HG03159 (cell line): Measurements from ENCODE around the gene RMI1.

ENCODE experiments used
- ATAC-seq: cut with Tn5 transposase; IDR thresholded peaks from one replicate; pipeline ENCODE4 v1.9.1; 2021; ENCODE audit warnings: mild to moderate bottlenecking, moderate library complexity; ENCODE audit not compliant: unreplicated experiment

The RMI1 gene

DNA sequence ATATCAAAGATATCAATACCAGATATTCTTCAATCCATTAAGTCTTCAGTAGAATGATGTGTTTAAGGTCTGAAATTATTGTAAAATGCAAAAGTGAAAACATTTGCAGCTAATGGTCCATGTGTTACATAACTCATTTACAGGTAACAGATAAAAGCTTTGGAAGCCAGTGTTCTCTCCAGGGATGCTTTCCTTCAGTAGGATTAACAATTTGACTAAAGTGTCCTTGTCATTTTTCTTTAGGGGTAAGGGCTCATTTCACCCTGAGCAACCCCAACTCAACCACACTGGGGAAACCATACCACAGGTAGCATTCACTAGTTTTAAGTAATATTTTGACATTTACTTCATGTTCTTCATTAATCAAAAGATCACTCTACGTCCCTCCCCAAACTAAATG is 13.5 kb upstream of the RMI1 start:
- ATAC-seq: no peak

DNA sequence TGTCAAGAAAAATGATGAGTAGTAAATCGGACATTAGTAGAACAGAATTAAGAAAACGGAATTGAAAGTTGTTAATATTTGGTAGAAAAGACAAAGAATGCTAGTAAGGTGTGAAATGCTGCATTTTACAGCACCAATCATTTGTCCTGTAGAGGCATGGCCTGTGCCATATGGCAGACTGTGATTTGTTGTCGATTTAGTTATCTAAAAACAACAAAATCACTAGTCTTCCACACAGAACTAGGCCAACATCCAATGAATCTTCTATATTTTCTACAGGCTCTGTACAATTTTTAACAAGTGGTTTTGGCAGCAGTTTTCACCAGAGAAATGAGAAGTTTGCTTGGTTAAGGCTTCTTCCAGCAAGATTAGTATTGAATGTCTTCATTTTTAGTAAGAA is 11.0 kb upstream of the RMI1 start:
- ATAC-seq: no peak

DNA sequence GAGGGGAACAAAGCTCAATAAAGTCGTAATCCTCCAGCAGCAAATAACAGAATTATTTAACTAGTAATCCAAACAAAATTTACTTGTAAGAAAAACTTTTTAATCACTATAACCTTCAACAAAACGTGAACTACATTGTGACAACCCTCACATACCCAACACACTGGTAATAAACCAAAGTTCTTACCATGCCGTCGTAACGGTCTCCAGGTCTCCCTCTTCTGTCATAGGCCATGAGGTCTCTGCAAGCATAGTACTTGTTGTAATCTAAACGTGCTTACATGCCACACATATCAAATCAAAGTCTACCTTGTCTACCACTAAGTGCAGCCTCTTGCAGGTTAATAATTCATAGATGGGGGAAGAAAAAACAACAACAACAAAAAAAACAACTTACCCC is 9.1 kb upstream of the RMI1 start:
- ATAC-seq: no peak

DNA sequence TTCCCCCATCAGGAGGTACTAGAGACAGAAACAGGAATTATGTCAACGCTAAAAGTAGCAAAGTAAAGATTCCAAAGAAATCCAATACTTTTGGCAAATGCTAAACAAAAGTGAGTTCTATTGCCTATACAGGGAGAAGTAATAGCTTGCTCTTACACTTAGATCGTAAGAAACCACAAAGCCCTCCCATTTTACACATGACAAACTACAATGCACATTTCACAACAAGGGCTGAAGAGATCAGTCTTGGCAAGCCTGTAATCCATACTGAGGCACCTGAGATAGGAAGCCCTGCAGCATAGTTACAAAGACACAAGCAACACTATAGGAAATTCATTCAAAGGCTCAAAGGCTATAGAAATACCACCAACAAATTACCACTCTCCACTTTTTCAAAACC is 8.3 kb upstream of the RMI1 start:
- ATAC-seq: no peak

DNA sequence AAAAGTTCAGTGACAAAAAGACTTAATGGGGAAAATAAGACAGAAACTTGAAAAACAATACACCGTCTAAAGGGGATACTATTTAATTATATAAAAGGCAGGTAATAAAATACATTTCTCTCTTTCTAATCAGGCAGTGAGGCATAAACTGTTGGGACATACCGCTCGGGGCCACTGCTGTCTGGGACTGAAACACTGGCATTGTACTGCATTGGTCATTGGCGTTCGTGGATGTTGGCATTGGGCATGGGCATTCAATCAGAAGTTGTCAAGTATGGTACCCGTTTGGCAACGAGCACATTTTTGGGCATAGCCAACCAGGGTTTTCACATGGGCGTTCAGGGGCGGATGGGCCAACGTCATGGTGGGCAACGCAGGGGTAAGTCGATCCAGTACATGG is 5.3 kb upstream of the RMI1 start:
- no peak for ATAC-seq

DNA sequence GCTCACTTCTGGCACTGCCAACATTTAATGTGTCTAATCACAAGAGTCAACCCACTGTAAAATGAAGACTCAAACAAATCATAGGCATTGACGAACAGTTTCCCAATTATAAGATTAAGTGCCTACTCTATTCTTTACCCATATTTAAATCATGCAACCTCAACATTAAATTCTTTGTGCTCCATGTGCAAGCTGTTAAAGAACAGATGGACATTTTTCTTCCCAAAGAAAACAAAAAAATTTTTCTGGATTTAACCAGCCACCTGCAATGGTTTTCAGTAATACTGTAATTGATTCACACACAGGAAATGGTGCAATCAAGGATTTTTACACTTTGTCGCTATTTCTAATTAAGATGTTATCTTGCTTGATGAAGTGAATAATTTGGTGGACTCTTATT is 4.2 kb upstream of the RMI1 start:
- ATAC-seq: no peak

DNA sequence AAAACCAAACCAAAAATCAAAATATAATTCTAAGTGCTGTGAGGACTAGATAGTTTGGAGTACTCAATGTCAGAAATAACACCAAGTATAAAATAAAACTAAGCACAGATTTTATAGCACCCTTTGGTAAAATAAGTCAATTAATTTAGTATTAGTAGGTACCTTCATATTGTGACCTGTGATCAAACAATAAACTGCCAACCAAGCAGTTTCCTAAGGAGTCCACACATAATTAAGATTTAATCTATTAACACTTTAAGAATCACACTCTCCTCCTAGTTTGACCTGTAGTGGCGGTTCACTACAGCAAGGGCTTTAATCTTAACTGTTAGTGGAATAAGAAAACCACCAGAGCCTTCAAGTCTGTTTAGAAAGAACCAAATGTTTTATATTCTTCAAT is 3.4 kb upstream of the RMI1 start:
- no peak for ATAC-seq

DNA sequence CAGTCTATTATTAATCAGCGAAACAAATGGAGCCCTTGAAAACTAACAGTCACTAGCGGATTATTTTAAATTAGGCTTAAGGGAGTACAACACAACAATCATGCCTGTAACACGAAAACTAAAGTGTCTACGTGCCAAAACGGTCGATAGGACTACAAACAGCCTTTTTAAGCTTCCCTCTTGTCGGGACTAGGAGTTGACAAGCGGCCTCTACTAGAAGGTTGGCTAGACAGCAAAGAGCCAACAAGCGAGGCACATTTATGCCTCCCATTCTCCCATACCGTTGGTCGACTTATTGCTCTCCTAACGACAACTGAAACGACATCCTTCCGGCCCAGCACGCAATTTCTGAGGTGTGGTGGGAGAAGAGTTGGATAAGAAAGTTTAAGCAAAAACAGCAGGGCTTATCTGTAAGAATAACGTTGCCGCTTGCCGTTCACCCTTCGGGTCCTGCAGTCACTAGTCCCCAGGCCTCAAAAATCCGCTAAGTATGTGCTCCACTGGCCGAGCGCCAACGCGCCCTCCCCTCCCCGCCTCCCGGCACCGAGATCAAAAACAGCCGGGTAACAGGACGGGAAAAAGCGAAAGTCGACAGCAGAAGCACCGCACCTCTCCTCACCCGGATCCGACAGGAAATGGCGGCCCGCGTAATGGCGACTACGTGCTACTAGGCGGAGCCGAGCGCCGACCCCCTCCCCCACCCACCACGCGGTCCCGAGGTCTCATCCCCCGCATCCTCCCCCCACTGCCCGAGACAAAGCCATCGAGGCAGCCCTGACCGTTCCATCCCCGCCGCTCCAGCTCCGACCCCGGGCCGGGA is 1.4 kb upstream of the RMI1 start:
- ATAC-seq: peak; percentile 24

DNA sequence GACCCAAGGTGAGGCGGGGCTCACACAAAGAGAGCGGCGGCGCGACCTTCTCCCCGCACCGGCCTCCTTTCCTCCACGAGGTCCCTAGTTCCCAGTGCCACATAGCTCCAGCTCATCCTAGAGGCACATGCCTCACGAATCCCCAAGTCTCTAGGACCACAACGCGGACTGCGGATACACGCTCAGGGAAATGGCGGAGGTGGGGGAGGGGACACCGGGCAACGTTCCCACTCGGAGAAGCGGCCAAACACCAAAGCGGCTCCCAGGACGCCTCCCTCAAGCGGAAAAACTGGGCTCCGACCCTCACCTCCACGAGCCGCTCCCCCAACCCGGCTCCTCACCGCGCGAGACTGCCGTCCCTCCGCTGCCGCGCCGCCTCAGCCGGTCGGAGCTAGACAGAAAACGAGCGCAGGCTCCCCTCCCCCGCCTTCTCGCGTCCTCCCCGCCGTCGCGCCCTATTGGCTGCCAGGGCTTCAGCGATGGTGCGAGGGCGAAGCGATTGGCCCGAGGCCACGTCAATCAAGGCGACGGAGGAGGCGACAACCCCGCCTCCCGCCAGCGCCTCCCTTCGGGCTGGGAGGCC is 702 bp upstream of the RMI1 start, which contains the start of gene HNRNPK:
HNRNPK (minus strand) TSS at position 404 of the 583 bp plus-strand sequence. CDS start 1,963 bp downstream, outside the sequence.
- peak; percentile 80 for ATAC-seq

DNA sequence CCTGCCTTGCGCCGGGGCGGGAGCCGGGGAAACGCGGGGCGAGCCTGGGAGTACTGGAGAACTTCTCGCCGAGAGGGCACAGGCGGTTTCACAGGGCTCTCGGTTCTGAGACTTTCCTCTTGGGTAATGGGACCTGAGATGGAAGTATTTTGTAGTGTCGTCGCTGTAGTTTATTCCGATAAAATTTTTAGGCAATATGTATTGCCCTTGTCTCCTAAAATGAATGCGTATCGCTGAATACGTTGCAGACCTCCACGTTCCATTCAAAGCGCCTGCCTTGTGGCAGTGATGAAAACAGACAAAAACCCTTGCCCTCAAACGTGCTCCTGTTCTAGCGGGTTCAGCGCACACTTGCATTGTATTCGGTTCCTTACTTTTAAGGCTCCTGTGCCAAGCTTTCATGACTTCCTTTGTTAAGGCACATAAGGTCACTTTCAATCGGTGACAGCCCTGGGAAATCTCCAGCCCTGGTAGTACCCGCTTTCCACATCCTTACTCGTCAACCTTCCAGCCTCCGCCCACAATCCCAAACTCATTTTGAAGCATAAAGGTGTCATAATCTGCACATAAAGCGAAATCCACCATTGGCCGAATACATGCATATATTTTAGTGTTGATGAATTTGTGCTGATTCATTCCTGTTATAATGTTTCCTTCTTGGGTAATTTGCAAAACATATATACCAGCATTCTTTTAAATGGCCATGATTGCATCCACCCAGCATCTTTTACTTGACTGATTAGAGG is 694 bp downstream of the RMI1 start:
- ATAC-seq: peak; percentile 5

DNA sequence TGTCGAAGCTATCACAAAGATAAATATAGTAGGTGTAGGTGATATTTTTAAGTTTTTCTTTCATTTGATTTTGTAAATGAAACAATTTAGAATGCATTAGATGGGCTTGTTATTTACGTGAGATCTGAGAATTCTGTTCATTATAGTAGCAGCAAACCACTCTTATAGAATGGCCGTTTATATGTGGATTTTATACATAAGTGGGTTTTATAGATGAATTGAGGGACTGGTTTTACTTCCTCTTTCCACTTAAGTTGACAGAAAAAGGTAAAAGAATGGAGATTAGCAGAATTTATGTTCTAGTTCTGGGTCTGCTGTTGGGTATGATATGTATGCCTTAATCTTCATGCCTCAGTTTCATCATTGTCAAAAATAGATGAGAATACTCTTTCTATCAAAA is 5.6 kb downstream of the RMI1 start:
- ATAC-seq: no peak

DNA sequence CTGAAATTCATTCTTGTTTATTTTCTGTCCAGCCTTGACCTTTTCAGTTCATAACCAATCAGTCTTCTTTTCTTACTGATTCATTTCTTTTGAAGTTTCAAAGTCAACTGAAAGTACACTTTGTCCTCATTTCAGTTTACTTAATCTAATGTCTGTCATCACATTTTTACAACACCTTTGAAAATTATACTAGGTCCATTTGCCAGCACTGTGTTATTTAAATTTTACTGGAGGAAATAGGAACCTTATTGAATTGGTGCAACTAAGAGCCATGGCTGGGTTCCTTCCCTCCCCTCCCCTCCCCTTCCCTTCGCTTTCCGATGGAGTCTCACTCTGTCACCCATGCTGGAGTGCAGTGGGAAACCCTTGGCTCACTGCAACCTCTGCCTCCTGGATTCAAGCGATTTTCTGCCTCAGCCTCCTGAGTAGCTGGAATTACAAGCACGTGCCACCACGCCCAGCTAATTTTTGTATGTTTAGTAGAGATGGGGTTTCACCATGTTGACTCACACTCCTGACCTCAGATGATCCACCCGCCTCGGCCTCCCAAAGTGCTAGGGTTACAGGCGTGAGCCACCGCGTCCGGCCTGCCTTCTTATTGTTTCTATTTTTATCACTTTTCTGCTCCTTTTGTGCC is 6.3 kb downstream of the RMI1 start:
- no peak for ATAC-seq

DNA sequence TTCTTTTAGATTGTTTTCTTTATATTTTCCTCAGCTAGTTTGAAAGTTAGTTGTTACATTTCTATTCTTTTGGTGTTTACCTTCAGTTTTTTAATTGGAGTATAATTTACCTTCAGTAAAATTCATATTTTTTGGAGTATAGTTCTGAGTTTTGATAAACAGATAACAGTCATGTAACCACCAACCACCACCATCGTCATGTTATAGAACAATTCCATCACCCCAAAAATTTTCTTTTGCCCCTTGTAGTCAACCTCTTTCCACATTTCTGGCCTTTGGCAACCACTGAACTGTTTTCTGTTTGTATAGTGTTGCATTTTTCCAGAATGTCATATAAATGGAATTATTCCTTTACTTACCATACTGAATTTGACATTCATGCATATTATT is 6.8 kb downstream of the RMI1 start:
- no peak for ATAC-seq

DNA sequence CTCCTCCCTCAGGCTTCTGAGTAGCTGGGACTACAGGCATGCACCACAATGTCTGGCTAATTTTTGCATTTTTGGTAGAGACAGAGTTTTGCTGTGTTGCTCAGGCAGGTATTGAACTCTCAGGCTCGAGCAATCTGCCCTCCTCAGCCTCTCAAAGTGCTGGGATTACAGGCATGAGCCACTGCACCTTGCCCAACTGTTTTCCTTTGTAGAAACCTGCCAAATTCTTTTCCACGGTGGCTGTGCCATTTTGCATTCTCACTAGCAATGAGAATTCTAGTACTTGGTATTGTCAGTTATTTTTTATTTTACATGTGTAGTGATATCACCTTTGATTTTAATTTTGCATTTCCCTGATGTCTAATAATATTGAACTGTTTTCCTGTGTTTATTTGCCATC is 7.8 kb downstream of the RMI1 start:
- no peak for ATAC-seq

DNA sequence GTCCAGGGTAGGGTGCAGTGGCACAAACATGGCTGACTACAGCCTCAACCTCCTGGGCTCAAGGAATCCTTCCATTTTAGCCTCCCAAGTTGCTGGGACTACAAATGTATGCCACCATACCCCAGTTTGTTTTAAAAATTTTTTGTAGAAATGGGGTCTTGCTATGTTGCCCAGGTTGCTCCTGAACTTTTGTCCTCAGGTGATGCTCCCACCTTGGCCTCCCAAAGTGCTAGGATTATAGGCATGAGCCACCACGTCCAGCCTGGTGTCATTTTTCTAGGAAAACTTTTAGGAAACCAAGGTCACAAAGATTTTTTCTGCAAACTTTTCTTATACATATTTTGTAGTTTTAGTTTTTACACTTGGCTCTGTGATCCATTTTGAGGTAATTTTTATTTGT is 10.8 kb downstream of the RMI1 start:
- no peak for ATAC-seq

DNA sequence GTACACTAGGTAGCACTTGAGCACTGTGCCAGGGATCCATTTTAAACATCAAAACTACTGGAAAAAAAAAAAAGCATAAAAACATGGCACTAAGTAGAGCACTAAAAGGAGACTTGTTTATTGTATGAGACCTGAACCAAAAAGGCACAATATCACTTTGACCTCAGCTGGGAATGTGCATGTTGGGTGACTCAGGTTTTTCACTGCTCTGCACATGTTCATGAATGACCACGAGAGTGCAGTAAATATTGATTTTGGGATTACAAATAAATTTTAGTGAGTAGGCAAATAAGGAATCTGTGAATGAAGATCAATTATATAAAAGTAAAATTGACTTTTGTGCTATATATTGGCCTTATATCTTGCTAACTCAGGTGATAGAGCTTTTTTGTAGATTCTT is 11.8 kb downstream of the RMI1 start:
- ATAC-seq: no peak

DNA sequence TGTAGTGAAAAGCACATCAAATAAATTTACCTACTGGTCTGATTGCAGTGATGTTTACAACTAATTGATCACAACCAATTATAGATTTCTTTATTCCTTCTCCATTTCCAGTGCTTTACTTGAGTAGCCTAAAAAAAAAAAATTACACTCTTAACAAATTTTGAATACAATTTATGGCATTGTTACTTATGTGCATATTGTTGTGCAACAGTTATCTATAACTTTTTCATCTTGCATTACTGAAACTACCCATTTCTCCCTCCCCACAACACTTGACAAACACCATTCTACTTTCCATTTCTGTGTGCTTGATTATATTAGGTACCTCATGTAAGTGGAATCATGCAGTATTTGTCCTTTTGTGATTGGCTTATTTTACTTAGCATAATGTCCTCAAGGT is 12.3 kb downstream of the RMI1 start:
- no peak for ATAC-seq

DNA sequence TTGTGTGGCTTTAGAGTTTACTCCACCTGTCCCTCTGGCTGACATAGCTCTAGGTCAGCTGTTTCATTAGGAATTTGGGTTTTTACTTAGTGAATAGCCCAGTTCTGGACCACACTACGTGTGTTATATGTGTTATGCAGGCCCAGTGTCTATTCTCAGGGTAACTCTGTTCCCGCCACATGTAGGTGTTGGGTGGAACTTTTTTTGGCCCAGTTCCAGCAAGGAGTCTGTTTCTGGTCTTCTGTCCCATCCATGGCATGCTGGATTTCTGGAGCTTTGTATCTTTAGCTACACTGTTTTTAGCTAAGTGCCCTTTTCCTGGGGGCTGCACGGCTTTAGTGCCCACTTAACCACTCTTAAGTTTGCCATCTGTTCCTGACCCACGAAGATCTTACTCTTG is 15.5 kb downstream of the RMI1 start:
- no peak for ATAC-seq

DNA sequence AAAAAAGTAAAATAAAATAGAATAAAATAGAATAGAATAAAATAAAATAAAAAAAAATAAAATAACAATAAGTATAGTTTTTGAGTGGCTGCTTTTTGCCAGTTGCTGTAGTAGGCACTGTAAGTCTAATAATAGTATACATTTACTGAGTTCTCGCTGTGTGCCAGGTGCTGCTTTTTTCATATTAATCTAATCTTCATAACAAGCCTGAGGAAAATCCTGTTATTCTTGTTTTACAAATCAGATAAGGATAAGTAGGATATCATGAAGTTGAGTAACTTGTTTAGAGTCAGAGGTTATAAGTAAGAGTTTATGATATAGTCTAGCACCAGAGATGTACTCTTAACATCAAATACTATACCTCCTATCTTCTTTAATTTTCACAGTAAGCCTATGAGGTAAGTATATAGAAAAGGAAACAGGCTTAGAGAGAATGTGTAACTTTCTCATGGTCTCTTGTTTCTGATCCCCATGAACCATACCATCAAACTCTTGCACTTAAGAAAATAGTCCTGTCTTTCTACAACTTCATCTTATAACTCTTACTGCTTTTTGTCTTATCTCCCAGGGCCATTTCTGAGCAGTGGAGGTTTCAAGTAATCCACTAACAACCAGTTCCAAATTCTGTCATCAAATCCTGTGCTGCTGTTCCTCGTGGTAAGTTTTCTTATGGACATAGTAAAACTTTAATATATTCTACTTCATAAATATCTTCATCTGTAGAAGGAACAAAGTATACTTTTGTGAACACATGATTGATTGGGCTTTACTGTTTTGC is 18.7 kb downstream of the RMI1 start:
- ATAC-seq: no peak

DNA sequence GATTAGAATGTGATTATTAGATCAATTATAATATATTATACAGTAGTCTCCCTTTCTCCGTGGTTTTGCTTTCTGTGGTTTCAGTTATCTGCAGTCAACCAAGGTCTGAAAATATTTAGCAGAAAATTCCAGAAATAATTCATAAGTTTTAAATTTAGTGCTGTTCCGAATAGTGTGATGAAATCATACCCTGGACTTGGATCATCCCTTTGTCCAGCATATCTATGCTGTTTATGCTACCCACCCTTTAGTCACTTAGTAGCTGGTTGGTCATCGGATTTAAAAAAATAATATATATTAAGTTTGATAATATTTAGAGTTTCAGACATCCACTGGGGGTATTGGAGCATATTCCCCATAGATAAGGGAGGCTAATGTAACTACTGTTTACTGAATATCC is 19.6 kb downstream of the RMI1 start:
- no peak for ATAC-seq

DNA sequence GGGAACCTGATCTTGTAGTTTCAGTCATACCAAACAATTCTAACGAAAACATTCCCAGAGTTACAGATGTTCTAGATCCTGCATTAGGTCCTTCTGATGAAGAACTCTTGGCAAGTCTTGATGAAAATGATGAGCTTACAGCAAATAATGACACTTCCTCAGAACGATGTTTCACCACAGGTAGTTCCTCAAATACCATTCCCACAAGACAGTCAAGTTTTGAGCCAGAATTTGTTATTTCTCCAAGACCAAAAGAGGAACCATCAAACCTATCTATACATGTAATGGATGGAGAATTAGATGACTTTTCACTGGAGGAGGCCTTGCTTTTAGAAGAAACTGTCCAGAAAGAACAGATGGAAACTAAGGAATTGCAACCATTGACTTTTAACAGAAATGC is 21.0 kb downstream of the RMI1 start:
- ATAC-seq: no peak
